ENCODE measurements around the gene TNFSF18. TPM values are rescaled to one million over a fixed set of nuclear protein-coding genes. Genes with fewer than 3 reads are reported as not detected.

TNFSF18 gene
- total RNA-seq, 4 donors from 2014 or later = 0.17 to 0.93 (median 0.23) TPM; not detected in 1

DNA sequence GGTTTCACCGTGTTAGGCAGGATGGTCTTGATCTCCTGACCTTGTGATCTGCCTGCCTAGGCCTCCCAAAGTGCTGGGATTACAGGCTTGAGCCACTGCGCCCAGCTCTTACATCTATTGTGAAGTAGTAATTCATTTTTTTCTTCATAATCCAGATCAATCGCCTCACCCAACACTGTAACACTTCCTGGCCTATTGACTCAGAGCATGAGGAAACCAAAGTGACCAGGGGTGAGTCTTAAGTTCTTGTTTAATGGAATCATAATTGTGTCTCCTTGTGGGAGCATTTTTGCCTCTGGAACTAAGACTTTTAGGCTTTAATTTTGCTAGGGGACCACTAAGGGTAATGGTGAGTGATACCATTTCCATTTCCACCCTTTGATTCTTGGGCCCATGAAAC is 27.4 kb downstream of the TNFSF18 start:
- no peak overlapping the region for H3K4me3 ChIP-seq
- no peaks in the 10 kb centered on the region for H3K4me1 ChIP-seq
- H3K27me3 ChIP-seq = no peaks in the 10 kb centered on the region
- peaks cover 0 to 3% (median 0%) of the 10 kb centered on the region in 3 donors for H3K9me3 ChIP-seq
- H3K36me3 ChIP-seq = no peaks in the 10 kb centered on the region
- H3K27ac ChIP-seq = no peak overlapping the region
- 90 to 100% methylated on average over 2 to 3 of the region's 3 CpGs for WGBS, 2 donors (ENCODE audit: low coverage in 1 of 2)
- no peak for TF ChIP-seq POLR2AphosphoS5 (IDR thresholded peaks at IDR 0.05)
- TF ChIP-seq, protein P1, sequence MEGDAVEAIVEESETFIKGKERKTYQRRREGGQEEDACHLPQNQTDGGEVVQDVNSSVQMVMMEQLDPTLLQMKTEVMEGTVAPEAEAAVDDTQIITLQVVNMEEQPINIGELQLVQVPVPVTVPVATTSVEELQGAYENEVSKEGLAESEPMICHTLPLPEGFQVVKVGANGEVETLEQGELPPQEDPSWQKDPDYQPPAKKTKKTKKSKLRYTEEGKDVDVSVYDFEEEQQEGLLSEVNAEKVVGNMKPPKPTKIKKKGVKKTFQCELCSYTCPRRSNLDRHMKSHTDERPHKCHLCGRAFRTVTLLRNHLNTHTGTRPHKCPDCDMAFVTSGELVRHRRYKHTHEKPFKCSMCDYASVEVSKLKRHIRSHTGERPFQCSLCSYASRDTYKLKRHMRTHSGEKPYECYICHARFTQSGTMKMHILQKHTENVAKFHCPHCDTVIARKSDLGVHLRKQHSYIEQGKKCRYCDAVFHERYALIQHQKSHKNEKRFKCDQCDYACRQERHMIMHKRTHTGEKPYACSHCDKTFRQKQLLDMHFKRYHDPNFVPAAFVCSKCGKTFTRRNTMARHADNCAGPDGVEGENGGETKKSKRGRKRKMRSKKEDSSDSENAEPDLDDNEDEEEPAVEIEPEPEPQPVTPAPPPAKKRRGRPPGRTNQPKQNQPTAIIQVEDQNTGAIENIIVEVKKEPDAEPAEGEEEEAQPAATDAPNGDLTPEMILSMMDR (IDR thresholded peaks at IDR 0.05) = no peak
- no peak for TF ChIP-seq EP300 (IDR thresholded peaks at IDR 0.05)
- no peak for TF ChIP-seq POLR2A (IDR thresholded peaks at IDR 0.05)
- ATAC-seq = no peak

- no peak for ATAC-seq
- Histone ChIP-seq H3K4me3 (no peak overlapping the region), H3K4me1 (no peaks in the 10 kb centered on the region), H3K27me3 (no peaks in the 10 kb centered on the region), H3K9me3 (peaks cover 0 to 1% (median 0%) of the 10 kb centered on the region in 3 donors), H3K36me3 (no peaks in the 10 kb centered on the region), H3K27ac (no peak overlapping the region)
- no peak for TF ChIP-seq EP300 (IDR thresholded peaks at IDR 0.05)
- TF ChIP-seq, protein P1 (IDR thresholded peaks at IDR 0.05) = no peak
- no peak for TF ChIP-seq POLR2AphosphoS5 (IDR thresholded peaks at IDR 0.05)
- TF ChIP-seq POLR2A (IDR thresholded peaks at IDR 0.05) = no peak
- WGBS, 2 donors (ENCODE audit: low coverage in 1 of 2) = 65 to 90% methylated on average over 5 of the region's 5 CpGs
These were observed 30.5 kb downstream of the TNFSF18 start for GRCh38 chr1:173020138-173020750.

GRCh38 chr1:173017792-173018191 is 32.9 kb downstream of the TNFSF18 start:
- no peak overlapping the region for H3K27ac ChIP-seq
- 40 to 42% methylated on average over 3 to 4 of the region's 4 CpGs for WGBS, 2 donors (ENCODE audit: low coverage in 1 of 2)
- H3K4me3 ChIP-seq = no peak overlapping the region

DNA sequence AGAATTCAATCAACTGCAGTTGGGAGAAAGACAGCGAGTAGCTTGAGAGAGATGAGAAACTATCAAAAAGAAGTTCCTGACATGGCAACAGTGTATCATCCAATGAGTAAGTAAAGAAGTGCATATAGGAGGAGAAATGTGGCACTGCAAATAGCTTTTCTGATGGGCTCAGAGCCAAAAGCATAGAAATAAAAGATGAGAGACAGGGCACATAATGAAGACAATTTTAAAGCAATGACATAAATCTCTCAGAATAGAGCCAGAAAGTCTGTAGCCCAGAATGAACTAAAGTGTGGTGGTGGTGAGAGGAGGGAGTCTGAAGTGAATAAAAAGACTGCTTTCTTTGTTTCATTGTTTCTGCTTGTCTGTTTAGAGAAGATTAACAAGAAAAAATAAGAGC is 34.3 kb downstream of the TNFSF18 start:
- Histone ChIP-seq H3K4me3 (no peak overlapping the region), H3K4me1 (no peaks in the 10 kb centered on the region), H3K36me3 (no peaks in the 10 kb centered on the region), H3K27me3 (no peaks in the 10 kb centered on the region), H3K9me3 (no peaks in the 10 kb centered on the region), H3K27ac (no peak overlapping the region)
- WGBS, 2 donors (ENCODE audit: low coverage in 1 of 2) = 86% methylated on average over 1 of the region's 1 CpG
- TF ChIP-seq EP300 (IDR thresholded peaks at IDR 0.05) (no peak), POLR2AphosphoS5 (IDR thresholded peaks at IDR 0.05) (no peak), POLR2A (IDR thresholded peaks at IDR 0.05) (no peak)
- TF ChIP-seq, protein P1 (IDR thresholded peaks at IDR 0.05) = no peak
- ATAC-seq = no peak

More at GRCh38 chr1:173017792-173018191, 32.9 kb downstream of the TNFSF18 start:
- H3K36me3 ChIP-seq = no peaks in the 10 kb centered on the region
- H3K27me3 ChIP-seq = no peaks in the 10 kb centered on the region
- H3K9me3 ChIP-seq = no peaks in the 10 kb centered on the region
- TF ChIP-seq POLR2AphosphoS5 (IDR thresholded peaks at IDR 0.05) = no peak
- TF ChIP-seq, protein P1 (IDR thresholded peaks at IDR 0.05) = no peak
- TF ChIP-seq EP300 (IDR thresholded peaks at IDR 0.05) = no peak
- no peak for TF ChIP-seq POLR2A (IDR thresholded peaks at IDR 0.05)
- no peaks in the 10 kb centered on the region for H3K4me1 ChIP-seq
- ATAC-seq = no peak

DNA sequence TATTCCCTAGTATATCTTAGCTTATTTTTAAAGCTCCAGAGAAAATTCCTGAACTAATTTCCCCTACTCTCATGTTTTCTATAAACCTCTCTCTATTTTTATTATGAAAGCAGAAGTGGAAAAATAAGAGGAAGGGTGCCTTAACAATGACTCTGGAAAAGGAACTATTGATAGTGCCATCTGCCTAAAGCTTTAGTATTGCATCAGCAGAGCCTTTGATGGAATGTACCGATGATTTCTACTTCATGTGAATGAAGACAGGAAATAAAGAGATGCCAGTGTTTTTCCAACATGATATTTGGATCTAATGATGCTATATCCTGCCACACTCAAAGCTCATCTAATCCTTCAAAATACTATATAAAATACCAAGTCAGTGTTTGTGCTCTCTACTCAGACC is 35.1 kb downstream of the TNFSF18 start:
- Histone ChIP-seq H3K27ac (no peak overlapping the region), H3K4me3 (no peak overlapping the region), H3K36me3 (no peaks in the 10 kb centered on the region), H3K4me1 (no peaks in the 10 kb centered on the region), H3K27me3 (no peaks in the 10 kb centered on the region), H3K9me3 (no peaks in the 10 kb centered on the region)
- no peak for ATAC-seq
- WGBS, 2 donors (ENCODE audit: low coverage in 1 of 2) = 91 to 94% methylated on average over 1 of the region's 1 CpG
- TF ChIP-seq, protein P1 (IDR thresholded peaks at IDR 0.05) = no peak
- TF ChIP-seq POLR2AphosphoS5 (IDR thresholded peaks at IDR 0.05) (no peak), POLR2A (IDR thresholded peaks at IDR 0.05) (no peak), EP300 (IDR thresholded peaks at IDR 0.05) (no peak)
